GM12878 (cell line): ENCODE data around the gene STK33. TPM values are rescaled to one million over a fixed set of nuclear protein-coding genes. Genes with fewer than 3 reads are reported as not detected.

Source experiments
- ATAC-seq: fragments of 200-7000 bp; cut with Tn5 transposase; 3 replicates; pipeline ENCODE4 v1.9.1; 2020; ENCODE audit warnings: mild to moderate bottlenecking, moderate library complexity
- BruUV-seq: library from RNA; stranded (reverse); fragments of 400-500 nt; replicated peaks from 2 replicates; lab custom pipeline; 2021; lab: Mats Ljungman, UMichigan
- CTCF ChIA-PET: fragments of 300-600 bp; sonication (Branson Sonifier 250); formaldehyde crosslinking; extraction: SDS; loops from one replicate; lab custom pipeline; 2021; ENCODE audit warnings: inconsistent platforms; lab: Yijun Ruan, JAX
- POLR2A ChIA-PET: fragments of 350-600 bp; formaldehyde crosslinking; extraction: SDS; loops from one replicate; lab custom pipeline; 2021; ENCODE audit warnings: inconsistent platforms; lab: Charles Lee
- RAD21 ChIA-PET: fragments of 300-600 bp; sonication (Branson Sonifier 250); formaldehyde crosslinking; loops from one replicate; lab custom pipeline; 2023; ENCODE audit warnings: antibody characterized with exemption; ENCODE audit not compliant: unreplicated experiment; lab: Charles Lee
- SMC1A ChIA-PET: fragments of 300-600 bp; sonication (Branson Sonifier 250); formaldehyde crosslinking; loops from one replicate; lab custom pipeline; 2023; ENCODE audit not compliant: unreplicated experiment, uncharacterized antibody; lab: Charles Lee
- DNase-seq: peaks from one replicate; pipeline ENCODE4 v3.0.0-alpha.2; 2011; ENCODE audit warnings: low read depth, low spot score
- FAIRE-seq: peaks from 3 replicates; lab custom pipeline; 2011; peaks lifted over from hg19 to GRCh38; lab: Jason Lieb, UNC
- H2AFZ ChIP-seq: 2 replicates; pipeline ENCODE4 v1.6.0; 2011; ENCODE audit warnings: low read depth, low read length, control low read depth; ENCODE audit not compliant: control insufficient read depth
- H3K27ac ChIP-seq: 2 replicates; pipeline ENCODE4 v1.5.1; 2011; ENCODE audit warnings: control low read depth; ENCODE audit not compliant: control insufficient read depth, insufficient read depth
- H3K27me3 ChIP-seq, 2 experiments: replicated peaks in 1 of 2; 2 replicates each; pipeline versions ENCODE4 v1.6.0 to v1.6.1; 2011; ENCODE audit warnings: low read length in 1 of 2; ENCODE audit not compliant: control insufficient read depth in 2 of 2, insufficient read depth in 2 of 2
- H3K36me3 ChIP-seq, 2 experiments: 2 replicates each; pipeline ENCODE4 v1.5.1; 2011; ENCODE audit warnings: low read length in 1 of 2; ENCODE audit not compliant: control insufficient read depth in 2 of 2, insufficient read depth in 2 of 2
- H3K4me1 ChIP-seq: 2 replicates; pipeline ENCODE4 v1.6.1; 2011; ENCODE audit warnings: mild to moderate bottlenecking, low read length, moderate library complexity, mixed read lengths; ENCODE audit not compliant: control insufficient read depth, insufficient read depth
- H3K4me2 ChIP-seq: 2 replicates; pipeline ENCODE4 v1.6.0; 2011; ENCODE audit warnings: control low read depth; ENCODE audit not compliant: control insufficient read depth, insufficient read depth
- H3K4me3 ChIP-seq: fragments of 200-600 bp; sonication (generic); 2 replicates; pipeline ENCODE4 v1.5.1; 2016
- H3K79me2 ChIP-seq: 2 replicates; pipeline ENCODE4 v1.6.0; 2011; ENCODE audit warnings: low read length; ENCODE audit not compliant: control insufficient read depth, insufficient read depth
- H3K9ac ChIP-seq: 2 replicates; pipeline ENCODE4 v1.8.0; 2011; ENCODE audit warnings: low read length, control low read depth, mixed read lengths; ENCODE audit not compliant: control insufficient read depth, insufficient read depth
- H3K9me3 ChIP-seq: replicated peaks from 3 replicates; pipeline ENCODE4 v1.5.1; 2011; ENCODE audit warnings: mild to moderate bottlenecking, low read length; ENCODE audit not compliant: control insufficient read depth, insufficient read depth
- H4K20me1 ChIP-seq: 2 replicates; pipeline ENCODE4 v1.6.0; 2011; ENCODE audit not compliant: control insufficient read depth, insufficient read depth
- BMI1 ChIP-seq: fragments of 450-650 bp; IDR thresholded peaks from 2 replicates; pipeline ENCODE4 v1.6.1; 2016; ENCODE audit warnings: mild to moderate bottlenecking, moderate library complexity, borderline replicate concordance
- BRCA1 ChIP-seq: IDR thresholded peaks from 2 replicates; pipeline ENCODE4 v1.6.1; 2011; ENCODE audit warnings: low read depth, low read length, improper control_type of control experiment
- CBX5 ChIP-seq: sonication (generic); IDR thresholded peaks from 2 replicates; pipeline ENCODE4 v1.6.1; 2016; ENCODE audit warnings: low read depth, moderate library complexity, mild to moderate bottlenecking, inconsistent platforms
- EP300 ChIP-seq, 2 experiments: fragments of 150-350 bp in 1 of 2; IDR thresholded peaks; 2 replicates each; pipeline ENCODE4 v1.6.1; 2011 to 2012; ENCODE audit warnings: low read depth in 2 of 2, low read length in 2 of 2, borderline replicate concordance in 1 of 2, improper control_type of control experiment in 1 of 2, inconsistent platforms in 1 of 2; ENCODE audit not compliant: control insufficient read depth in 1 of 2
- KDM1A ChIP-seq: fragments of 200-600 bp; sonication (generic); IDR thresholded peaks from 2 replicates; pipeline ENCODE4 v1.6.1; 2016; ENCODE audit warnings: borderline replicate concordance
- NRF1 ChIP-seq: conservative IDR thresholded peaks from 2 replicates; pipeline ENCODE4 v1.6.1; 2011; ENCODE audit warnings: mild to moderate bottlenecking, low read depth, low read length, improper control_type of control experiment
- RB1 ChIP-seq: fragments of 450-650 bp; formaldehyde crosslinking; IDR thresholded peaks from 2 replicates; pipeline ENCODE4 v1.6.1; 2017; ENCODE audit warnings: mild to moderate bottlenecking, borderline replicate concordance
- SIX5 ChIP-seq: IDR thresholded peaks from 2 replicates; pipeline ENCODE4 v1.6.1; 2011; ENCODE audit warnings: mild to moderate bottlenecking, low read depth, low read length, moderate library complexity; ENCODE audit not compliant: severe bottlenecking
- SMAD5 ChIP-seq: IDR thresholded peaks from 2 replicates; pipeline ENCODE4 v1.6.1; 2016; ENCODE audit warnings: antibody characterized with exemption, low read depth
- SMARCA5 ChIP-seq: fragments of 450-650 bp; IDR thresholded peaks from 2 replicates; pipeline ENCODE4 v1.6.1; 2017; ENCODE audit warnings: mild to moderate bottlenecking
- STAT1 ChIP-seq: fragments of 450-650 bp; conservative IDR thresholded peaks from 2 replicates; pipeline ENCODE4 v1.6.1; 2014; ENCODE audit warnings: antibody characterized with exemption, mild to moderate bottlenecking
- TAF1 ChIP-seq: IDR thresholded peaks from 2 replicates; pipeline ENCODE4 v1.6.1; 2011; ENCODE audit warnings: mild to moderate bottlenecking, low read depth, low read length, borderline replicate concordance
- TCF7 ChIP-seq: IDR thresholded peaks from 2 replicates; pipeline ENCODE4 v1.6.1; 2014; ENCODE audit warnings: antibody characterized with exemption, borderline replicate concordance
- WGBS: methylation state at CpG from one replicate; pipeline ENCODE4 v1.1.6; 2016; ENCODE audit warnings: low lambda C conversion rate; ENCODE audit not compliant: insufficient replicate concordance, insufficient coverage; ENCODE audit errors: missing lambda C conversion rate; 5-methylcytosine and 5-hydroxymethylcytosine counted together
- in situ Hi-C: fragments of 300-500 bp; cut with MboI; formaldehyde crosslinking; loops from 9 replicates; pipeline ENCODE4 v1.14.3; 2018; ENCODE audit warnings: mixed read lengths
- intact Hi-C: fragments of 100-400 bp; cut with micrococcal nuclease; formaldehyde crosslinking; loops from one replicate; pipeline ENCODE4 v1.14.2; 2022; ENCODE audit not compliant: unreplicated experiment
- polyA plus RNA-seq, 11 experiments: library from polyadenylated mRNA; depleted of rRNA in 4 of 11; unstranded in 6 of 11; stranded (reverse) in 5 of 11; fragments of >200 nt; fragmentation: Nextera tagmentation in 4 of 11; fragmentation: Illumina TruSeq in 1 of 11; extraction: Ambion mirVana in 4 of 11; extraction: Trizol in 1 of 11; gene quantifications; 1 replicate in 1 of 11; 2 replicates in 10 of 11; pipeline versions ENCODE4 v1.2.1 to v1.2.3, GENCODE V29; 2011 to 2016; ENCODE audit warnings: inconsistent platforms in 2 of 11, missing spikeins in 2 of 11, low read depth in 1 of 11
- total RNA-seq, 4 experiments: library from RNA; depleted of rRNA in 3 of 4; stranded (reverse); fragments of >200 nt in 3 of 4; fragmentation: Illumina TruSeq in 1 of 4; extraction: Trizol in 1 of 4; gene quantifications; 2 replicates each; pipeline versions ENCODE4 v1.2.1 to v1.2.3, GENCODE V29; 2013 to 2021
- TF ChIP-seq, protein P1 (sequence below): IDR thresholded peaks from 2 replicates; pipeline ENCODE4 v1.6.1; 2011; ENCODE audit warnings: low read depth, low read length, improper control_type of control experiment, borderline replicate concordance
- TF ChIP-seq, protein P2 (sequence below): fragments of 450-650 bp; IDR thresholded peaks from 2 replicates; pipeline ENCODE4 v1.6.1; 2016; ENCODE audit warnings: mild to moderate bottlenecking
- TF ChIP-seq, protein P3 (sequence below): IDR thresholded peaks from 2 replicates; pipeline ENCODE4 v1.6.1; 2012; ENCODE audit warnings: low read length, inconsistent platforms
- TF ChIP-seq, protein P4 (sequence below): IDR thresholded peaks from 2 replicates; pipeline ENCODE4 v1.6.1; 2012; ENCODE audit warnings: improper control_type of control experiment, low read depth, low read length; ENCODE audit not compliant: insufficient replicate concordance

STK33 gene
- total and polyA plus RNA-seq, 10 of the 15 experiments (the other 5 are each of a cell fraction or from before 2014, with no cell fraction given), result 5.2 to 27.3 (median 18.3) TPM

DNA sequence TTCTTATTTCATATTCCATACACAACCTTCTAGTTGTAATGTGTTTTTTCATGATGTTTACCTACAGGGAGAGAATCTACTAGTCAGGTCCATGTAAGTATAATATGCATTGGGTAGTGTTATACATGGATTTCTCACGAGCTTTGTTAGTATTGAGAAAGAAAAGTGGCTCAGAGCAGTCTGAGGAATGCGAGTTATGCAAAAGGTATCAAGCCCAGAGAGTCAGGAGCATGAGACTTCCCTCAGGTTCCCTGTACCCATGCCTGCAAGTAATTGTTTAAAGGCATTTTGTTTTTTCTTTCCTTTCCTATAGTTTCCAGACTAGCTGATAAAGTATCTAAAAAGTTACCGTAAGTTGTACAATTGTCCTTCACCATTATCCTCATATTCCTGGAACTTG lies 66.1 kb downstream of the STK33 start:
- DNase-seq (no peak), FAIRE-seq (no peak), ATAC-seq (no peak)
- CTCF ChIA-PET, result interaction anchor here (1.0 kb wide), 1 partner anchor 39 kb away, joined by 4 read pairs; no protein-coding TSS in a partner anchor
- SMC1A ChIA-PET, result interaction anchor here (1.4 kb wide), 1 partner anchor 38 kb away, joined by 4 read pairs; no protein-coding TSS in a partner anchor
- no TSS peak for BruUV-seq
- Histone ChIP-seq H3K4me2 (no peak overlapping the region), H3K79me2 (no peaks in the 10 kb centered on the region; the same call in 1 of the 2 replicates), H3K9me3 (no peaks in the 10 kb centered on the region), H3K4me3 (no peak overlapping the region), H2AFZ (no peak overlapping the region), H3K9ac (no peak overlapping the region), H3K36me3 (no peaks in the 10 kb centered on the region), H4K20me1 (no peaks in the 10 kb centered on the region), H3K27me3 (no peaks in the 10 kb centered on the region), H3K4me1 (peaks cover 14% of the 10 kb centered on the region), H3K27ac (no peak overlapping the region)
- intact Hi-C loops (no loop called here), in situ Hi-C loops (no loop called here)
- RAD21 ChIA-PET, result no interaction called here
- 49% methylated on average over 3 of the region's 3 CpGs for WGBS
- POLR2A ChIA-PET, result no interaction called here
- TF ChIP-seq, protein P1, sequence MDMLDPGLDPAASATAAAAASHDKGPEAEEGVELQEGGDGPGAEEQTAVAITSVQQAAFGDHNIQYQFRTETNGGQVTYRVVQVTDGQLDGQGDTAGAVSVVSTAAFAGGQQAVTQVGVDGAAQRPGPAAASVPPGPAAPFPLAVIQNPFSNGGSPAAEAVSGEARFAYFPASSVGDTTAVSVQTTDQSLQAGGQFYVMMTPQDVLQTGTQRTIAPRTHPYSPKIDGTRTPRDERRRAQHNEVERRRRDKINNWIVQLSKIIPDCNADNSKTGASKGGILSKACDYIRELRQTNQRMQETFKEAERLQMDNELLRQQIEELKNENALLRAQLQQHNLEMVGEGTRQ, result no peak
- TF ChIP-seq RB1 (no peak), TCF7 (no peak), SMARCA5 (no peak), BRCA1 (no peak), SMAD5 (no peak), NRF1 (no peak), BMI1 (no peak), KDM1A (no peak), EP300 (IDR thresholded peaks at IDR 0.05; ENCODE audit: borderline replicate concordance in 1 of 2, control insufficient read depth in 1 of 2, low read depth in 2 of 2, low read length in 2 of 2) (no peak), STAT1 (no peak), CBX5 (no peak), TAF1 (no peak), SIX5 (no peak)
- TF ChIP-seq, protein P2, sequence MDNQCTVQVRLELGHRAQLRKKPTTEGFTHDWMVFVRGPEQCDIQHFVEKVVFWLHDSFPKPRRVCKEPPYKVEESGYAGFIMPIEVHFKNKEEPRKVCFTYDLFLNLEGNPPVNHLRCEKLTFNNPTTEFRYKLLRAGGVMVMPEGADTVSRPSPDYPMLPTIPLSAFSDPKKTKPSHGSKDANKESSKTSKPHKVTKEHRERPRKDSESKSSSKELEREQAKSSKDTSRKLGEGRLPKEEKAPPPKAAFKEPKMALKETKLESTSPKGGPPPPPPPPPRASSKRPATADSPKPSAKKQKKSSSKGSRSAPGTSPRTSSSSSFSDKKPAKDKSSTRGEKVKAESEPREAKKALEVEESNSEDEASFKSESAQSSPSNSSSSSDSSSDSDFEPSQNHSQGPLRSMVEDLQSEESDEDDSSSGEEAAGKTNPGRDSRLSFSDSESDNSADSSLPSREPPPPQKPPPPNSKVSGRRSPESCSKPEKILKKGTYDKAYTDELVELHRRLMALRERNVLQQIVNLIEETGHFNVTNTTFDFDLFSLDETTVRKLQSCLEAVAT, result no peak
- TF ChIP-seq, protein P3, sequence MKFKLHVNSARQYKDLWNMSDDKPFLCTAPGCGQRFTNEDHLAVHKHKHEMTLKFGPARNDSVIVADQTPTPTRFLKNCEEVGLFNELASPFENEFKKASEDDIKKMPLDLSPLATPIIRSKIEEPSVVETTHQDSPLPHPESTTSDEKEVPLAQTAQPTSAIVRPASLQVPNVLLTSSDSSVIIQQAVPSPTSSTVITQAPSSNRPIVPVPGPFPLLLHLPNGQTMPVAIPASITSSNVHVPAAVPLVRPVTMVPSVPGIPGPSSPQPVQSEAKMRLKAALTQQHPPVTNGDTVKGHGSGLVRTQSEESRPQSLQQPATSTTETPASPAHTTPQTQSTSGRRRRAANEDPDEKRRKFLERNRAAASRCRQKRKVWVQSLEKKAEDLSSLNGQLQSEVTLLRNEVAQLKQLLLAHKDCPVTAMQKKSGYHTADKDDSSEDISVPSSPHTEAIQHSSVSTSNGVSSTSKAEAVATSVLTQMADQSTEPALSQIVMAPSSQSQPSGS, result no peak
- TF ChIP-seq, protein P4, sequence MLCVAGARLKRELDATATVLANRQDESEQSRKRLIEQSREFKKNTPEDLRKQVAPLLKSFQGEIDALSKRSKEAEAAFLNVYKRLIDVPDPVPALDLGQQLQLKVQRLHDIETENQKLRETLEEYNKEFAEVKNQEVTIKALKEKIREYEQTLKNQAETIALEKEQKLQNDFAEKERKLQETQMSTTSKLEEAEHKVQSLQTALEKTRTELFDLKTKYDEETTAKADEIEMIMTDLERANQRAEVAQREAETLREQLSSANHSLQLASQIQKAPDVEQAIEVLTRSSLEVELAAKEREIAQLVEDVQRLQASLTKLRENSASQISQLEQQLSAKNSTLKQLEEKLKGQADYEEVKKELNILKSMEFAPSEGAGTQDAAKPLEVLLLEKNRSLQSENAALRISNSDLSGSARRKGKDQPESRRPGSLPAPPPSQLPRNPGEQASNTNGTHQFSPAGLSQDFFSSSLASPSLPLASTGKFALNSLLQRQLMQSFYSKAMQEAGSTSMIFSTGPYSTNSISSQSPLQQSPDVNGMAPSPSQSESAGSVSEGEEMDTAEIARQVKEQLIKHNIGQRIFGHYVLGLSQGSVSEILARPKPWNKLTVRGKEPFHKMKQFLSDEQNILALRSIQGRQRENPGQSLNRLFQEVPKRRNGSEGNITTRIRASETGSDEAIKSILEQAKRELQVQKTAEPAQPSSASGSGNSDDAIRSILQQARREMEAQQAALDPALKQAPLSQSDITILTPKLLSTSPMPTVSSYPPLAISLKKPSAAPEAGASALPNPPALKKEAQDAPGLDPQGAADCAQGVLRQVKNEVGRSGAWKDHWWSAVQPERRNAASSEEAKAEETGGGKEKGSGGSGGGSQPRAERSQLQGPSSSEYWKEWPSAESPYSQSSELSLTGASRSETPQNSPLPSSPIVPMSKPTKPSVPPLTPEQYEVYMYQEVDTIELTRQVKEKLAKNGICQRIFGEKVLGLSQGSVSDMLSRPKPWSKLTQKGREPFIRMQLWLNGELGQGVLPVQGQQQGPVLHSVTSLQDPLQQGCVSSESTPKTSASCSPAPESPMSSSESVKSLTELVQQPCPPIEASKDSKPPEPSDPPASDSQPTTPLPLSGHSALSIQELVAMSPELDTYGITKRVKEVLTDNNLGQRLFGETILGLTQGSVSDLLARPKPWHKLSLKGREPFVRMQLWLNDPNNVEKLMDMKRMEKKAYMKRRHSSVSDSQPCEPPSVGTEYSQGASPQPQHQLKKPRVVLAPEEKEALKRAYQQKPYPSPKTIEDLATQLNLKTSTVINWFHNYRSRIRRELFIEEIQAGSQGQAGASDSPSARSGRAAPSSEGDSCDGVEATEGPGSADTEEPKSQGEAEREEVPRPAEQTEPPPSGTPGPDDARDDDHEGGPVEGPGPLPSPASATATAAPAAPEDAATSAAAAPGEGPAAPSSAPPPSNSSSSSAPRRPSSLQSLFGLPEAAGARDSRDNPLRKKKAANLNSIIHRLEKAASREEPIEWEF, result no peak
